Activated CD4-positive, alpha-beta T cell treated with anti-CD3 and anti-CD28 coated beads for 48 hours (primary cell): Measurements from ENCODE around the gene MAGEA6.
A peak's percentile ranks its signal among the peaks of the same experiment; 100 is the strongest.
"Not testable (repeated sequence)": the region's sequence is repeated elsewhere in the genome, so short reads cannot be mapped to it uniquely, and the experiment has no call there.

ENCODE experiments used
- DNase-seq: peaks from one replicate; pipeline ENCODE4 v3.0.0-alpha.2; 2020

Gene MAGEA6, protein sequence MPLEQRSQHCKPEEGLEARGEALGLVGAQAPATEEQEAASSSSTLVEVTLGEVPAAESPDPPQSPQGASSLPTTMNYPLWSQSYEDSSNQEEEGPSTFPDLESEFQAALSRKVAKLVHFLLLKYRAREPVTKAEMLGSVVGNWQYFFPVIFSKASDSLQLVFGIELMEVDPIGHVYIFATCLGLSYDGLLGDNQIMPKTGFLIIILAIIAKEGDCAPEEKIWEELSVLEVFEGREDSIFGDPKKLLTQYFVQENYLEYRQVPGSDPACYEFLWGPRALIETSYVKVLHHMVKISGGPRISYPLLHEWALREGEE

DNA sequence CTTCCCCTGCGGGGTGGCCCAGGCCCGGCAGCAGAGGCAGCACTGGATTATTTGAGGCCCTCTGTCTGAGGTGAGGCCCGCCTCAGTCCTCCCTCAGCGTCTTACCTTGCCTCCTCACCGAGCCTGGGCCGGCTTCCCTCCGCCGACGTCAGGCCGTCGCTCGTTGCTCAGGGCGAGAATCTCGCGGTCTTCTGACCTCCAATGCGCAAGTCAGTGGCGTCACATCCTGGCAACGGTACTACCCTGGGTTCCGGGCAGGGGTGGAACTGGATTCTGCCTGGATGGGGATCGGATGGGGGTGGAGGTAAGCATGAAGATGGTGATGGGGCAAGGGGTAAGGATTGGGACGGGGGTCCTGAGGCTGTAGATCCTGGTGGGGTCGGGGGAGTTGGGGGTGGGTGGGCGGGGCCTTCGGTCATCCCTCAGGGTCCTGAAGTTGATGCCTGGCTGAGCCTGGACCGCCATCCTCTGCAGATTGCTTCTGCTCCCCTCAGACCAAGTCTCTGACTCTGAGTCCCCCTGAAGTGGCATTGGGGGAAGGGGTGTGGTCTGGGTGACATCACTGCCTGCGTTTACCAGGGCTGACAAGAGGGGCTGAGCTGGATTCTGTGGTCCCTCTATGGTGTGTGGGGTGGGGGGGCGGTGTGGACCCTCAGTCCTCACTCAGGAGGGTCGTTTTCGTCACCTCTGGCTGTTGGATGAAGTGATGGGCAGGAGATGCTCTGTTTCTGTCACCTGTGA is at the start of gene MAGEA6:
MAGEA6 (minus strand) TSS at position 141 of the 741 bp plus-strand sequence. CDS start 2,039 bp downstream, outside the sequence.
- DNase-seq = not testable (repeated sequence)

DNA sequence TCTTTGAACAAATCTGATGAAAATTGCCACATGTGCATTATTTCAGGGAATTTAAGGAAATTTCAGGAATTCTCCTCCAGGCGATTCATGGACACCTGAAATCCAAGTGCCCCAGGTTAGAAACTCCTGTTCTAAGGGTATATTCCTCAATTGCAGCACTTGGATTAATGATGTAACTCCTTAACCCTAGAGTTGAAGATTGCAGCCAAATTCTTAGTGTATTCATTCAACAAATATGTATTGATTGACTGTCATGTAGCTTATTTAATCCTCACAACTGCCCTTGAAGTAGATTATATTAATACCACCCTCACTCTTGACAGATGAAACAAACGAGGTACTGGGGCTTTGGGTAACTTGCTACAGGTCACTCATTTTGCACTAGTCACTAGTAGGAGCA is 49.8 kb upstream of the MAGEA6 start:
- no peak for DNase-seq

DNA sequence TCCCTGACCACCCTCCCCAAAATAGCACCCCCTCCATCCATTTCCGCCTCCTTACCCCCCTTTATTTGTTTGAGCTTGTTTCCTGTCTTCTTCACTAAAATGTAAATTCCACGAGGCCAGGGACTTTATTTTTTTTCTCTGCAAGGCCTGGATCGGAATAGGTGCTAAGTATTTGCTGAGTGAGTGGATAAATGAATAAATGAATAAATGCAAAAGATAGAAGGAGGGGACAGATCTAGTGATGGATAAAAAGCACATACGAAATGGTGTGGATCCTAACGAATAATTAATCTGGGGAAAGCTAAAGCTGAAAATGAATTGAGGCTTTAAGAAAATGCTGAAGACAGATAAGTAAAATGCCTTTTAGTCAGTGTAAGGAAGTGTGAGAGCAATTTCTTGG is 48.9 kb upstream of the MAGEA6 start:
- DNase-seq = no peak

DNA sequence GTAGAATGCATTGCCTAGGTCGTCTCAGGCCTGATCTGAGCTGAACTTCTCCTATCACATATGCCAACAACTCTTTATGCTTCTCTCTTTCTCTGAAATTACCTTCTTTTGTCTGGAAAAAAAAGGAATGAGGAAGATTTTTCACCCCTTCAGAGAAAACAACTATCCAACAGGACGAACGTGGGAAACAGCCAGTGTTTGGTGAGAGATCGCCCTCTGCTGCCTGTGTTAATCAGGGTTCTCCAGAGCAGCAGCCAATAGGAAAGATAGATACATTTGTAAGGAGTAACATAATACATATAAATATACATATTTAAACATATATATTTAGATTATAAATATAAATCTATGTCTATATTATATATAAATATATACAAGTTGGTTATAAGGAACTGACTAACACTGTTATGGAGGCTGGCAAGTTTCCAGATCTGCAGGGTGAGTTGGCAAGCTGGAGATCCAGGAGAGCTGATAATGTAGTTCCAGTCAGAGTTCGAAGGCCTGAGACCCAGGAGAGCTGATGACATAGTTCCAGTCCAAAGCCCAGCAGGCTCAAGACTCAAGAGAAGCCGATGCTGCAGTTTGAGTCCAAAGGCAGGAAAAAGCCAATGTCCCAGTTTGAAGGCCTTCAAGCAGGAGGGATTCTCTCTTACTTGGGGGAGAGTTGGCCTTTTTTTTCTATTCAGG is 47.7 kb upstream of the MAGEA6 start:
- DNase-seq = peak; percentile 23

DNA sequence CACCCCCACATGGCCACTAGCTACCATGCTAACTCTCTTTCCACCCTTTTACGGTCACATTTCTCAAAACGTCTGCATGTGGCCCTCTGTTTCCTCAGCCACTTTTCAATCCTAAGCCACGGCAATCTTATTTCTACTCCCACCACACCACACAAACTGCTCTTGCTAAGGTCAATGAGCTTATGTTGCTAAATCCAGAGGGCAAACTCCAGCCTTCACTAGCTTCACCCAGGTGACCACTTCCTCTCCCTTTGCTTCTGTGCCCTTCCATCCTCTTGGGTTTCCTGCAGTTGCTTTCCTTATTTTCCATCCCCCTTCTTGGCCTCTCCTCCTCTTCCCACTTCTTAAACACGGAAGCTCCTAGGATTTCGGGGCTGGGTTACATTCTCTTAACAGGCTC is 44.6 kb upstream of the MAGEA6 start:
- no peak for DNase-seq

DNA sequence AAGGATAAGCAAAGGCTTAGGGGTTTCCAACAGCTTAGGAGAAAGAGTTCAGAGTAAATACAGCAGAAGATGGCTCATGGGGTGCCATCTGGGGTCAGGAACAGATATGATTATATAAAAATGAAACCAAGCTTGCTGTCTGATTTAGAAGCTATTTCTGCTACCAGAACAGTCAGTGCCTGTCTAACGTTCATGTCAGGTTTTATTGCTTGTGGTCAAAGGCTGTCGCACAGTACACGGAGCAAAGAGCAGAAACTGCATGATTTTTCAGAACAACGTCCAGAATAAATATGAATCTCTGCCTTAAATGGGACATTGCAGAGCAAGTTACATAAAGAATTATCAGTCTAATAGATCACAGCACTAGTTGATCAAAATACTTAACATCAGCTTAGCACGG is 43.7 kb upstream of the MAGEA6 start:
- no peak for DNase-seq

DNA sequence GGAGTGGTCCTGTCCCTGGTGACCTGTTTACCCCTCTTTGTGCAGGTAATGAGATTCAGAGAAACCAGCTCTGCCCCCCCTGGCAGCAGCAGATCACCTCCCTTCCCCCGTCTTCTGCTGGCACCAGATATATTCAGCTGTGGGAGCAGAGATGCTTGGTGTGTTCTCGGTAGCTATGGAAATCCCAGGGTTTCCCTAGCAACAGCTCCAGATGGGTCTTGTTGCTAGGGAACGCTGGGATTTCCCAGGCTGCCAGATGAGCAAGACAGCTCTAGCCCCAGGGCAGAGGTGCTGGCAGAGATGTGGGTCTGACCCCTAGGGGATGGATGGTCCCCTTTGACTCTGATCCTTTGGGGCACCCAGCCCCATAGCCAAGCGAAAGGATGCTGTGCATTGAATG is 40.9 kb upstream of the MAGEA6 start:
- no peak for DNase-seq

DNA sequence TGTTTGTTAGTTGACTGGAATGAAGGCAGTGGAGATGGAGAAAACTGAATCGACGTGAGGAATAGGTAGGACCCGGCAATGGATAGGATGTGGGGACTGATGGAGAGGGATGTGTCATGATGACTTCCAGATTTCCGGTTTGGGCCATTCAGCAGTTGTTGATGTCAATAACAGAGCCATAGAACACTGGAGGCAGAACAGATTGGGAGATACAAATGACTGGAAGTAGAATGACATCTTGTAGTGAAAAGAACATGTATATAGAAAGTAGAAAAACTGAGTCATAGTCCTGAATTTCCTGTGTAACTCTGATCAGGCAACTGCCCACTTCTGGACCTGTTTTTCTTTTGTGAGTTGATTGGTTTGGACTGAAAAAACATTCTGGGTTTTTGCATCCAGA is 36.5 kb upstream of the MAGEA6 start:
- DNase-seq = no peak

DNA sequence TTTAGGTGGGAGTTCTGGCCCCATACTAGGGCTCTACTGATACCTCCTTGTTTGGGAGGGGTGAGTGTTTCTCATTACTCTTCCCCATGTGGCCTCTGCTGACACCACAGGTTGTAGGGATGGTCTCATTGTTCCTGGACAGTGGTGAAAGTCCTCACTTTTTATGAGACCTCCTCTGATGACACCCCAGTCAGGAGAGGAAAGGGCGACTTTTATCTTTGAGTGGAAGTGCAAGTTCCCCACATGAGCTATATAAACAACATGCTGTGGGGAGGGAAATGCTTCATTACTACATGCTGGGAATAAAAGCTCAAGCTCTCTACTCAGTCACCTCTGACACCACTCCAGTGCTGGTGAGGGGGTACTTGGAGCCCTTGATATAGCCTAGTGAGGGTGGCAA is 29.5 kb upstream of the MAGEA6 start:
- DNase-seq = no peak

DNA sequence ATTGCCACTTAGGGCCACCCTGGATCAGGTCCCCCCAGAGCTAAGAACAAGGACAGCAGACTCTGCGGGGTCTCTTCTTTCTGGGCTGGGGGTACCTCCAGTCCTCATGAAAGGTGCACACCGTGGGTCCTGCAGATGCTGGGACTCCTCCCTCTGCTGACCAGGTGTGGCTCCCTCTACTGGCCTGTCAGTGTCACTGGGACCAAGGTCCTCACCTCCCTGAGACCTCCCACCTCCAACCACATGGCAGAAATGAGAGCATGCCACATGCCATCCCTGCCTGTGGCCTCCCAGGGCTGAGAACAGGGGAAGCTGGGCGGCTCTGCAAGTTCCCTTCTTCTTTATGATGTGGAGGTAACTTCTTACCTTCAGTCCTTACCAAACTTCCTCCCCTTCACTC is 17.6 kb upstream of the MAGEA6 start:
- DNase-seq = not testable (repeated sequence)

DNA sequence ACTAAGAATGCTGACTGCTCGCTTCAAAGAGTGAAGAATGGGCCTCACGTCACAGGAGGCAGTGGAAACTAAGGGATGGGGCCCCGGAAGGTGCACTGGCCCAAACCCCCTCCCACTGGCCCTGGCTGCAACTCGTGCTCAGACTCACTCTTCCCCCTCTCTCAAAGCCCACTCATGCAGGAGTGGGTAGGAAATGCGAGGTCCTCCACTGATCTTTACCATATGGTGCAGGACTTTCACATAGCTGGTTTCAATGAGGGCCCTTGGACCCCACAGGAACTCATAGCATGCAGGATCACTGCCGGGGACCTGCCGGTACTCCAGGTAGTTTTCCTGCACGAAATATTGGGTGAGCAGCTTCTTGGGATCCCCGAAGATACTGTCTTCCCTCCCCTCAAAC is 2.9 kb downstream of the MAGEA6 start:
- DNase-seq = not testable (repeated sequence)

DNA sequence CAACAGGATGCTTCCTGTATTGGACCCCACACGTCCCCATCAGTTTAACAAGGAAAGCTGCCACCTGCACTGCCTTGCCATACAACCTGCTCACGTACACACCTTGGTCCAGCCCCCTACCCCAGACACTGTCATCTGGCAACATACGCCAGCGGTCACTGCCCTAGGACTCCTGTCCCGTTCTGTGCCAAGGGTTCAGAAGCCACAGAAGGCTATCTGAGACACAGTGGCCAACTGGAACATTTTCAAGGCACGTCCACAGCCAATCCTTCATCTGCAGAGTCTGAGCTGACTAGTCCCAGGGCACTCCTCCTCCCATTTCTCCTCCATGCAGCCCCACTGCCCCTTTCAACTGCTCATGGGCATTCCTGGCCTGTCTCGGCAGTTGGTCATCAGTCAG is 7.9 kb downstream of the MAGEA6 start:
- not testable (repeated sequence) for DNase-seq

DNA sequence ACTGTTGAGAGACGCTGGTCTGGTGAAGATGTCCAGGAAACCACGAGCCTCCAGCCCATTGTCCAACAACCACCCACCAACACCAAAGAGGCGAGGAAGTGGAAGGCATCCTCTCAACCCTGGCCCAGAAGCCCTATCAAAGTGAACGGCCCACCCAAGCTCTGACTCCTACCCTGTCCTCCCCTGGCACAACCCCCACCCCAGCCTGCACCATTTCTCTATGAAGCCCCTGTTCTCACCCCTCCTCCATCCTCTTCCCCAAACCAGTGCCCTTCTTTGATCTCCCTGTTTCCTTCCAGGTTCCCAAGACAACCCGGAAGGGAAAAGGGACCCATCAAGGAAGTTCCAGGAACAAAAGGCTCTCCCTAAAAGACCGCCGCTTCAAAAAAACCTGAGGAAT is 9.9 kb downstream of the MAGEA6 start:
- DNase-seq = not testable (repeated sequence)

DNA sequence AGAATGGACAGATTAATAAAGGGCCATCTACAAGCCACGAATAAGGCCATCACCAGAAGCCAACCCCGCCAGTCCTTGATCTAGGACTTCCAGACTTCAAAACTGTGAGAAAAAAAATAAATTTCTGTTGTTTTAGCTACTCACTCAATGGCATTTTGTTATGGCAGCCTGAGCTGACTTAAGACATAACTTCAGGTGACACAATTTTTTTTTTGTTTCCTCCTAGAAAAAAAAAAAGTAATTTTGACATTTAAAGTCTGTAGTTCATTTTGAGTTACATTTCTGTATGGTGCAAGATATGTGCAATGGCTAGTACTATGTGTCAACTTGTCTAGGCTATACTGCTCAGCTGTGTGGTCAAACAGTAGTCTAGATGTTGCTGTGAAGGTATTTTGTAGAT is 10.6 kb downstream of the MAGEA6 start, which contains the start of gene CSAG3:
CSAG3 (plus strand) TSS at position 301 of the 400 bp plus-strand sequence.
- DNase-seq = not testable (repeated sequence)

DNA sequence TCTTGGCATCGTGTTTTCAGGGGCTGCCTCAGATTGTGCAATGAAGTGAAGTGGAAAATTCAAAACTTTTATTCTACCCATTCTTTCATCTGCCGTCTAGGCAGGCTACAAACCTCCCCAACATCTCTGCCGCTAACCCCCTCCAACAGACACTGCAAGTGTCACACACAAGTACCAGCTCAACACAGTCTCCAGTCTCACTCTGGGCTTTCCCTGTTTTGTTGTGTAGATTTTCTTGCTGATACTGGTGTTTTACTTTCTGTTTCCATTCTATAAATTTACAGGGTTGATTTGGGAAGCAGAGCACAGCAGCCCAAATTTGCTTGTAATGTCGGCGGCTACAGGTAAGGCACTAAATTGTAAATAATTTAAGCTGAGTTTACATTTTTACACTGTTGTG is 14.6 kb downstream of the MAGEA6 start:
- not testable (repeated sequence) for DNase-seq

DNA sequence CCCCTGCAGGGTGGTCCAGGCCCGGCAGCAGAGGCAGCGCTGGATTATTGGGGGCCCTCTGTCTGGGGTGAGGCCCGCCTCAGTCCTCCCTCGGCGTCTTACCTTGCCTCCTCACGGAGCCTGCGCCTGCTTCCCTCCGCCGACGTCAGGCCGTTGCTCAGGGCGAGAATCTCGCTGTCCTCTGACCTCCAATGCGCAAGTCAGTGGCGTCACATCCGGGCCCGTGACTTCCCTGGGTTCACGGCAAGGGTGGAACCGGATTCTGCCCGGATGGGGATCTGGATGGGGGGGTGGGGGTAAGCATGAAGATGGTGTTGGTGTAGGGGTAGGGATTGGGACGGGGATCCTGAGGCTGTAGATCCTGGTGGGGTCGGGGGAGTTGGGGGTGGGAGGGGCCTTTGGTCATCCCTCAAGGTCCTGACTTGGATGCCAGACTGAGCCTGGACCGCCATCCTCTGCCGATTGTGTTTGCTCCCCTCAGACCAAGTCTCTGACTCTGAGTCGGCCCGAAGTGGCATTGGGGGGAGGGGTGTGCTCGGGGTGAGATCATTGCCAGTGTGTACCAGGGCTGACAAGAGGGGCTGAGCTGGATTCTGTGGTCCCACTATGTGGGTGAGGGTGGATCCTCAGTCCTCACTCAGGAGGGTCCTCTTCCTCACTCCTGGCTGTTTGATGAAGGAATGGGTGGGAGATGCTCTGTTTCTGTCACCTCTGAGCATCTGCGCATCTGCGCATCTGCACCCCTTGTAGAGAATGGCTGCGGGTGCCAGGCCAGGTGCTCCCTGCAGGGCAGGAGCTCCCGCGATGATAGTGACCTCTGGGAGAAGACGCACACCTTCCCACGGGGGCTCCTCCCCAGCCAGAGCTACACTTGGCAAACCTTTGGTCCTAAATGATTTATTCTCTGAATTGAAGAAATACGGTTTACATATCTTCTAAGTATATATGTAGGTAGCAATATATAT is 15.5 kb downstream of the MAGEA6 start, which contains the start of gene MAGEA2:
MAGEA2 (minus strand) TSS at position 157 of the 965 bp plus-strand sequence. CDS start 2,479 bp downstream, outside the sequence.
- not testable (repeated sequence) for DNase-seq

DNA sequence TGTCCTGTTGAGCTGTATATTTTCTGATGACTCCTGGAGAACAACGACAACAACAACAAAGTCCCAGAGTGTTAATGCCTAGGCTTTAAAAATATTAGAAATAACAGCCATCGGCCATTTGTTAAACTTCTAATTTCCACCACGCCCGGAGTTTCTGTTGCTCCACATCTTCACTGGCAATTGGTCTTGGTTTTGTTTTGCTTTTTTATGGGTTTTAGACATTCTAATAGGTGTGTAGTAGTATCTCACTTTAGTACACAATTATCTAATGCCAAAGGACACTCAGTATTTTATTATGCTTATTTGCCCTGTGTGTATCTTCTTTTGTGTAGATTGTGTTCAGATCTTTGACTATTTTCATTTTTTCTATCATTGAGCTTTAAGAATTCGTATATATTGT is 30.9 kb downstream of the MAGEA6 start:
- DNase-seq = no peak

DNA sequence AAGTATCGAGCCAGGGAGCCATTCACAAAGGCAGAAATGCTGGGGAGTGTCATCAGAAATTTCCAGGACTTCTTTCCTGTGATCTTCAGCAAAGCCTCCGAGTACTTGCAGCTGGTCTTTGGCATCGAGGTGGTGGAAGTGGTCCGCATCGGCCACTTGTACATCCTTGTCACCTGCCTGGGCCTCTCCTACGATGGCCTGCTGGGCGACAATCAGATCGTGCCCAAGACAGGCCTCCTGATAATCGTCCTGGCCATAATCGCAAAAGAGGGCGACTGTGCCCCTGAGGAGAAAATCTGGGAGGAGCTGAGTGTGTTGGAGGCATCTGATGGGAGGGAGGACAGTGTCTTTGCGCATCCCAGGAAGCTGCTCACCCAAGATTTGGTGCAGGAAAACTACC is 33.0 kb downstream of the MAGEA6 start:
- DNase-seq = not testable (repeated sequence)

DNA sequence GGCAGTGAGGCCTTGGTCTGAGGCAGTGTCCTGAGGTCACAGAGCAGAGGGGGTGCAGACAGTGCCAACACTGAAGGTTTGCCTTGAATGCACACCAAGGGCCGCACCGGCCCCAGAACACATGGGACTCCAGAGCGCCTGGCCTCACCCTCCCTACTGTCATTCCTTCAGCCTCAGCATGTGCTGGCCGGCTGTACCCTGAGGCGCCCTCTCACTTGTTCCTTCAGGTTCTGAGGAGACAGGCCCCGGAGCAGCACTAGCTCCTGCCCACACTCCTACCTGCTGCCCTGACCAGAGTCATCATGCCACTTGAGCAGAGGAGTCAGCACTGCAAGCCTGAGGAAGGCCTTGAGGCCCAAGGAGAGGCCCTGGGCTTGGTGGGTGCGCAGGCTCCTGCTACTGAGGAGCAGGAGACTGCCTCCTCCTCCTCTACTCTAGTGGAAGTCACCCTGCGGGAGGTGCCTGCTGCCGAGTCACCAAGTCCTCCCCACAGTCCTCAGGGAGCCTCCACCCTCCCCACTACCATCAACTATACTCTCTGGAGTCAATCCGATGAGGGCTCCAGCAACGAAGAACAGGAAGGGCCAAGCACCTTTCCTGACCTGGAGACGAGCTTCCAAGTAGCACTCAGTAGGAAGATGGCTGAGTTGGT is 33.5 kb downstream of the MAGEA6 start:
- no peak for DNase-seq

DNA sequence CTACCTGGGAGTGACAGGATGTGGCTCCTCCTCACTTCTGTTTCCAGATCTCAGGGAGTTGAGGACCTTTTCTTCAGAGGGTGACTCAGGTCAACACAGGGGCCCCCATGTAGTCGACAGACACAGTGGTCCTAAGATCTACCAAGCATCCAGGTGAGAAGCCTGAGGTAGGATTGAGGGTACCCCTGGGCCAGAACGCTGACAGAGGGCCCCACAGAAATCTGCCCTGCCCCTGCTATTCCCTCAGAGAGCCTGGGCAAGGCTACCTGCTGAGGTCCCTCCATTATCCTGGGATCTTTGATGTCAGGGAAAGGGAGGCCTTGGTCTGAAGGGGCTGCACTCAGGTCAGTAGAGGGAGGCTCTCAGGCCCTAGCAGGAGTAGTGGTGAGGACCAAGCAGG is 34.4 kb downstream of the MAGEA6 start:
- no peak for DNase-seq

DNA sequence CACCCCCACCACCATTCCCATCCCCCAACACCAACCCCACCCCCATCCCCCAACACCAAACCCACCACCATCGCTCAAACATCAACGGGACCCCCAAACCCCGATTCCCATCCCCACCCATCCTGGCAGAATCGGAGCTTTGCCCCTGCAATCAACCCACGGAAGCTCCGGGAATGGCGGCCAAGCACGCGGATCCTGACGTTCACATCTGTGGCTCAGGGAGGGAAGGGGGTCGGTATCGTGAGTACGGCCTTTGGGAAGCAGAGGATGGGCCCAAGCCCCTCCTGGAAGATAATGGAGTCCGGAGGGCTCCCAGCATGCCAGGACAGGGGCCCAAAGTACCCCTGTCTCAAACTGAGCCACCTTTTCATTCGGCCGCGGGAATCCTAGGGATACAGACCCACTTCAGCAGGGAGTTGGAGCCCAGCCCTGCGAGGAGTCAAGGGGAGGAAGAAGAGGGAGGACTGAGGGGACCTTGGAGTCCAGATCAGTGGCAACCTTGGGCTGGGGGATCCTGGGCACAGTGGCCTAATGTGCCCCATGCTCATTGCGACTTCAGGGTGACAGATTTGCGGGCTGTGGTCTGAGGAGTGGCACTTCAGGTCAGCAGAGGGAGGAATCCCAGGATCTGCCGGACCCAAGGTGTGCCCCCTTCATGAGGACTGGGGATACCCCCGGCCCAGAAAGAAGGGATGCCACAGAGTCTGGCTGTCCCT is 35.2 kb downstream of the MAGEA6 start:
- not testable (repeated sequence) for DNase-seq
